NCI-H526 (cell line): Measurements from ENCODE around the gene KCNK2.
A peak's percentile ranks its signal among the peaks of the same experiment; 100 is the strongest.

Experiments used
- DNase-seq, 2 experiments: peaks; one replicate each; lab custom pipeline; 2025; lab: John Stamatoyannopoulos, UW

KCNK2 gene

GRCh38 chr1:215082532-215083382 is at the start of gene KCNK2:
Gene KCNK2 (plus strand): TSS chr1:215082737. CDS start chr1:215083386, 649 bp downstream.
- DNase-seq: peak in 1 of 2 experiments; percentile 12

- DNase-seq: no peak
Measured at GRCh38 chr1:215032911-215033526, 49.5 kb upstream of the KCNK2 start.

- DNase-seq: no peak
Measured at GRCh38 chr1:215040190-215040589, 42.3 kb upstream of the KCNK2 start.

- DNase-seq: no peak
Measured at GRCh38 chr1:215043401-215043800, 39.1 kb upstream of the KCNK2 start.

GRCh38 chr1:215044151-215044550 is 38.4 kb upstream of the KCNK2 start:
- DNase-seq: no peak

GRCh38 chr1:215045698-215046308 is 36.7 kb upstream of the KCNK2 start:
- no peak for DNase-seq

GRCh38 chr1:215052256-215053015 is 30.1 kb upstream of the KCNK2 start:
- no peak for DNase-seq

GRCh38 chr1:215054266-215054665 is 28.3 kb upstream of the KCNK2 start:
- no peak for DNase-seq

- no peak for DNase-seq
Measured at GRCh38 chr1:215055281-215055935, 27.1 kb upstream of the KCNK2 start.

- DNase-seq: no peak
Measured at GRCh38 chr1:215056584-215056983, 26.0 kb upstream of the KCNK2 start.

GRCh38 chr1:215059947-215060346 is 22.6 kb upstream of the KCNK2 start:
- DNase-seq: no peak

- DNase-seq: no peak
Measured at GRCh38 chr1:215064327-215064726, 18.2 kb upstream of the KCNK2 start.

GRCh38 chr1:215071078-215071477 is 11.5 kb upstream of the KCNK2 start:
- no peak for DNase-seq

- no peak for DNase-seq
Measured at GRCh38 chr1:215076322-215076721, 6.2 kb upstream of the KCNK2 start.

GRCh38 chr1:215079456-215079855 is 3.1 kb upstream of the KCNK2 start:
- DNase-seq: no peak

GRCh38 chr1:215081661-215082531 is 641 bp upstream of the KCNK2 start:
- DNase-seq: no peak

GRCh38 chr1:215083383-215083961 is 935 bp downstream of the KCNK2 start:
- DNase-seq: no peak

GRCh38 chr1:215084621-215085020 is 2.1 kb downstream of the KCNK2 start:
- no peak for DNase-seq

- DNase-seq: no peak
Measured at GRCh38 chr1:215087603-215088002, 5.1 kb downstream of the KCNK2 start.

- DNase-seq: no peak
Measured at GRCh38 chr1:215094381-215094780, 11.8 kb downstream of the KCNK2 start.
